ENCODE data around the gene CWC15. TPM values are rescaled to one million over a fixed set of nuclear protein-coding genes. Genes with fewer than 3 reads are reported as not detected.
"Not testable (repeated sequence)": the region's sequence is repeated elsewhere in the genome, so short reads cannot be mapped to it uniquely, and the experiment has no call there.

CWC15 gene
- total RNA-seq, 2 experiments from 2014 or later: 74.7 to 85.0 TPM

DNA sequence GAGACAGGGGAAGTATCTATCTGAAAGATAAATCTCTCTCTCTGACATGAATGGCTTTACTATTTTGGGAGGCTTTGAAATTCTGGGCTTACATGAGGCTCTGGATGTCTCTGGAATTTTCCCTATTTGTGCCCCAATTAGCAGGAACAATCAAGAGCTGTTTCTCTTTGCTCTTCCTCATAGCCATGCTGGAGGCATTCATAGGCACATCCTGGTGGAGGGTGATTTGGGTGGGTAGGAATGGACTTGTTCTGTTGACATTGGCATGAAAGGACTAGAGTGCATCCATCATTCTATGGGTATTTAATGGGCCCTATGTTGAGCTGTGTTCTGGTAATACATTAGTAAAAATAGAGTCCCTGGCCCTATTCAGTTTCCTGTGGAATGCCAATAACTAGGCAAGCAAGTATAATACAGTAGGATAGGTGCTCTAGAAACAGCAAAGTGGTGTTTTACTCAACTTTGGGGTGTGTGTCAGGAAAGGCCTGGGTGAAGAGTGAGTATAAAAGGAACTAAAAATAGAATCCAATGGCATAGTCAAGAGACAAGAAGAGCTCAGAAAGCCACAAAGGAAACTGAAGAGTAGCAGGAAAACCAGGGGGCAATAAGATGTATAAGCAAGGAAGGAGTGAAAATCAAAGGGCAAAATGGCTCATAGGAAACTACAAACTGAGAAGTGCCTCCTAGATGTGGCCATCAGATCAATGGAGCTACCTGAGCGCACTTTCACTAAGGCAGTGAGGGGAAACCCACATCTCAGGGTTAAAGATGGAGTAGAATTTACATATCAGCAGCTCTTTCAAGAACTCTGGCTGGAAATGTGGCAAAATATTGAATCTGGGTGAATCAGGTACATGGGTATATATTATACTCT, 45.0 kb downstream of the CWC15 start:
- Mint-ChIP-seq H3K4me3 (no peak overlapping the region), H3K27me3 (no peaks in the 10 kb centered on the region), H3K36me3 (ENCODE audit: low read depth) (peaks cover 14% of the 10 kb centered on the region), H3K27ac (peak overlapping the region; percentile 9), H3K4me1 (peaks cover 46% of the 10 kb centered on the region), H3K9me3 (ENCODE audit: low read depth) (peaks cover 16% of the 10 kb centered on the region)
- ChIA-PET CTCF (interaction anchor here (0.8 to 1.2 kb wide), 2 partner anchors 52 kb away, joined by 3 read pairs; no protein-coding TSS in a partner anchor), POLR2A (no interaction called here)
- ATAC-seq (peak; percentile 38), DNase-seq (no peak)
- intact Hi-C loops (cut with DNase I, micrococcal nuclease): no loop called here

DNA sequence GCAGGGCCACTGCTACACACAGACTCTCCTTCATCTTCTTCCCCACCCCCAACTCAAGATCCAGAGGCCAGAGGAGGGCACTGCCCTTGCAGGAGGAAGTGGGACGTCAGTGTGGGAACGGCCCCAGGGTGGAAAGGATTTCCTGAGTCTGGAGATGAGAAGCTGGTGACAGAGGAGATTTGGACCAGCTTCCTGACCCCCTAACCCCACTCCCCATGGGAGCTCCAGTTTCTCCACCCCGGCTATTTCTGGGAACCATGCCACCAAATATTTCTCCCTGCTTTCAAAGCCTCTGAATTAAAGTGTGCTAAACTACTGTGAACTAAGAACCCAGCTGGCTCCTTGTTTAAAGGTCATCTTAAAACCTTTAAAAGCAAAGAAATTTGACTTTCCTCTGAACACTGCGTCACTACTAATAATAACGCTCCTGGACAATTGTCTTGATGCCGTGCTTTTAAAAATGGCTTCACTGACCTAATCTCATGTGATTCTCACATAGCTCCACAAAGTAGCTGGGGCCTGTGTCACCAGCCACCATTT, 46.6 kb downstream of the CWC15 start:
- intact Hi-C loops (cut with DNase I, micrococcal nuclease): no loop called here
- peaks cover 14% of the 10 kb centered on the region for H3K36me3 Mint-ChIP-seq (ENCODE audit: low read depth)
- ChIA-PET CTCF (interaction anchor here (0.5 to 0.8 kb wide), 2 partner anchors 19 to 407 kb away, joined by 3 read pairs; no protein-coding TSS in a partner anchor), POLR2A (interaction anchor here (0.6 kb wide), 2 partner anchors 198 to 221 kb away, joined by 3 to 4 read pairs; no protein-coding TSS in a partner anchor)
- H3K27me3 Mint-ChIP-seq: no peaks in the 10 kb centered on the region
- H3K27ac Mint-ChIP-seq: no peak overlapping the region
- DNase-seq (no peak), ATAC-seq (no peak)
- no peak overlapping the region for H3K4me3 Mint-ChIP-seq
- H3K4me1 Mint-ChIP-seq: peaks cover 44% of the 10 kb centered on the region
- peaks cover 16% of the 10 kb centered on the region for H3K9me3 Mint-ChIP-seq (ENCODE audit: low read depth)

DNA sequence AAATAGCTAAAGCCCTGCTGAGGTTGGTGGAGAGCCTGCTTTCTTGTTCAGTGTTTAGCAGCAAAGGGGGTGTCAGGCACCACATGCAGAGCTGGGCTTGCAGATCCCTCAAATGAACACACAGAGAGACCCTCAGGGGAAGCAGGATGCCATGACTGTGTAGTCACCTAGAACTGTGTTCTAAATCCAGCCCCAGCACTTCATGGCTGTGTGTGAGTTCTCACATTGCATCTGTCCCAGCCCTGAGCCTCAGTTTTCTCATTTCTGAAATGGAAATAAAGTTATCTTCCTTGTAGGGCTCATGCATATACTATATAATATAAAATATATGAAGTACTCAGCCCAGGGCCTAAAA, 47.1 kb downstream of the CWC15 start:
- peaks cover 14% of the 10 kb centered on the region for H3K36me3 Mint-ChIP-seq (ENCODE audit: low read depth)
- peaks cover 44% of the 10 kb centered on the region for H3K4me1 Mint-ChIP-seq
- no peaks in the 10 kb centered on the region for H3K27me3 Mint-ChIP-seq
- DNase-seq (no peak), ATAC-seq (no peak)
- ChIA-PET CTCF (interaction anchor here (0.5 kb wide), 1 partner anchor 18 kb away, joined by 3 read pairs; no protein-coding TSS in a partner anchor), POLR2A (interaction anchor here (0.6 kb wide), 1 partner anchor 222 kb away, joined by 4 read pairs; no protein-coding TSS in a partner anchor)
- no peak overlapping the region for H3K4me3 Mint-ChIP-seq
- intact Hi-C loops (cut with DNase I, micrococcal nuclease): no loop called here
- H3K9me3 Mint-ChIP-seq (ENCODE audit: low read depth): peaks cover 16% of the 10 kb centered on the region
- H3K27ac Mint-ChIP-seq: peak overlapping the region; percentile 24

DNA sequence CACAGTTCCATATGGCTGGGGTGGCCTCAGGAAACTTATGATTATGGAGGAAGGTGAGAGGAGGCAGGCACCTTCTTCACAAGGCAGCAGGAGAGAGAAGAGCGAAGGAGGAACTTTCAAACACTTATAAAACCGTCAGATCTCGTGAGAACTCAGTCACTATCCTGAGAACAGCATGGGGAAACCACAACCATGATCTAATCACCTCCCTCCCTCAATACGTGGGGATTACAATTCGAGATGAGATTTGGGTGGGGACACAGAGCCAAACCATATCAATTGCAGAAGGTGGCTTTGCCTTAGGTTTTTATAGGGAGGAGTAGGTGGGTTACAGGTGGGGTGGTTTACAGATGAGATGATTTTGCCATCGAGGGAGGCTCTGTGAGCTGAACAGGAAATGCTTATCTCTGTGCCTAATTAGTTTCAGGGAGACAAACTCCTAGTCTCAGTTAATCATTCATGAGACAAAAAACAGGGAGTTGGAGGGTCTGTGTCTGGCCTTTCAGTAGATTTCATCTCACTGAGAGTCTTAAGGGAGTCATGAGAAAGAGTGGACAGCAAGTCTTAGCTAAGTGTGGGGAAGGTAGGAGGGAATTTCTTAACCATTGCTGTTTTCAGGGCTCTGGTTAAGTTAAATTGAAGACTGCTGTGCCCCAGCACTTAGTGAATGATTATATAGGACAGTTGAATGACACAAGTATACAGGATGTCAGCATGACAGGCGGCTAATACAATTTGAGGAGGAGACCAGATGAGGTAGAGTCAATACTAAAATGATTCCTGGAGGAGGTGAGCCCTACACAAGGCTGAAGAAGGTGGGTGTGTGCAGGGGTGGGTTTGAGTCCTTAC, 47.7 kb downstream of the CWC15 start:
- Mint-ChIP-seq H3K4me3 (no peak overlapping the region), H3K27me3 (no peaks in the 10 kb centered on the region), H3K27ac (peak overlapping the region; percentile 59), H3K9me3 (ENCODE audit: low read depth) (peaks cover 16% of the 10 kb centered on the region), H3K4me1 (peaks cover 45% of the 10 kb centered on the region), H3K36me3 (ENCODE audit: low read depth) (peaks cover 14% of the 10 kb centered on the region)
- ChIA-PET CTCF (no interaction called here), POLR2A (interaction anchor here (0.6 to 0.7 kb wide), 2 partner anchors 222 to 764 kb away, joined by 3 to 4 read pairs; no protein-coding TSS in a partner anchor)
- DNase-seq (no peak), ATAC-seq (no peak)
- intact Hi-C loops (cut with DNase I, micrococcal nuclease): no loop called here

GRCh38 chr11:94924612-94925011, 48.7 kb downstream of the CWC15 start:
- ATAC-seq: peak; percentile 64
- H3K36me3 Mint-ChIP-seq (ENCODE audit: low read depth): peaks cover 14% of the 10 kb centered on the region
- H3K27ac Mint-ChIP-seq: peak overlapping the region; percentile 59
- POLR2A ChIA-PET: interaction anchor here (0.7 kb wide), 1 partner anchor 766 kb away, joined by 3 read pairs; no protein-coding TSS in a partner anchor
- H3K27me3 Mint-ChIP-seq: no peaks in the 10 kb centered on the region
- peak; percentile 28 for DNase-seq
- peaks cover 16% of the 10 kb centered on the region for H3K9me3 Mint-ChIP-seq (ENCODE audit: low read depth)
- H3K4me3 Mint-ChIP-seq: no peak overlapping the region
- CTCF ChIA-PET: interaction anchor here (0.5 to 0.9 kb wide), 3 partner anchors 9 to 1415 kb away, joined by 3 read pairs; no protein-coding TSS in a partner anchor
- intact Hi-C loops (cut with DNase I, micrococcal nuclease): no loop called here
- H3K4me1 Mint-ChIP-seq: peaks cover 45% of the 10 kb centered on the region

DNA sequence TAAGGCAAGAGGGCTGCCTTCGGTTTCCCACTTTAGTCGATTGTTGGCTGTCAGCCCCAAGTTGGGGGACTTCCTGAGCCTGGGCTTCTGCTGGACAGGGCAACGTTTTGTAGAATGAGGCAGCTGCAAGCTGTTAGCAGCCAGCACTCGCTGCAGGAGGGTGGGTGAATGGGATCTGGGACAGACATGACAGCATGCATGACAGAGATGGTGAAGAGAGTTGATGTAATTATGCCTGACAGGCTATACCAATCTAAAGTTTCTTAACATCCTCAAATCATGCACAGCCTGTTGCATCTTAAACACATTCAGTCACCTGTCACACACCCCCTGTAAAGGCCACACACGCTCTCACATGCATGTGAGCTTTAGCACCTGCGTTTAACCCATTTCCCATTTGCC, 49.2 kb downstream of the CWC15 start:
- Mint-ChIP-seq H3K4me3 (no peak overlapping the region), H3K9me3 (ENCODE audit: low read depth) (peaks cover 16% of the 10 kb centered on the region), H3K27ac (no peak overlapping the region), H3K4me1 (peaks cover 45% of the 10 kb centered on the region), H3K36me3 (ENCODE audit: low read depth) (peaks cover 14% of the 10 kb centered on the region), H3K27me3 (no peaks in the 10 kb centered on the region)
- peak; percentile 40 for ATAC-seq
- POLR2A ChIA-PET: no interaction called here
- CTCF ChIA-PET: interaction anchor here (0.7 to 0.9 kb wide), 2 partner anchors 9 to 1415 kb away, joined by 3 read pairs; no protein-coding TSS in a partner anchor
- intact Hi-C loops (cut with DNase I, micrococcal nuclease): no loop called here
- no peak for DNase-seq

DNA sequence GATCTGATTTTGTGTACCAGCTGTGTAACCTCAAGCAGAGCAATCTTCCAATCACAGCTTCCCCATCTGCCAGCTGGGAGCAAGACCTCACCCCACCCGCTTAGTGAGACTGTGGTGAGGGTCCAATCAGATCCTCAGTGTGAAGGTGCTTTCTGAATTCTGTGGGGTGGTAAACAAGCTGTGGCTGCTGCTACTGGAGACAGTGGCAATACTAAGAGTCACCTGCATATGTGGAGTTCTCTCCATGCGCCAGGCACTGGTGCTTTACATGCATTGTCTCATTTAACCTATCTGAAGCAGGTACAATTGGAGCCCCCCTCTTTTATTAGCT, 50.4 kb downstream of the CWC15 start:
- ChIA-PET POLR2A (no interaction called here), CTCF (no interaction called here)
- no peak overlapping the region for H3K4me3 Mint-ChIP-seq
- DNase-seq (no peak), ATAC-seq (no peak)
- H3K27ac Mint-ChIP-seq: no peak overlapping the region
- H3K9me3 Mint-ChIP-seq (ENCODE audit: low read depth): peaks cover 13% of the 10 kb centered on the region
- intact Hi-C loops (cut with DNase I, micrococcal nuclease): no loop called here
- H3K27me3 Mint-ChIP-seq: no peaks in the 10 kb centered on the region
- peaks cover 33% of the 10 kb centered on the region for H3K4me1 Mint-ChIP-seq
- H3K36me3 Mint-ChIP-seq (ENCODE audit: low read depth): peaks cover 14% of the 10 kb centered on the region

- Mint-ChIP-seq H3K36me3 (ENCODE audit: low read depth) (peaks cover 14% of the 10 kb centered on the region), H3K27me3 (no peaks in the 10 kb centered on the region), H3K4me3 (no peak overlapping the region), H3K9me3 (ENCODE audit: low read depth) (peaks cover 13% of the 10 kb centered on the region), H3K4me1 (peaks cover 32% of the 10 kb centered on the region), H3K27ac (no peak overlapping the region)
- intact Hi-C loops (cut with DNase I, micrococcal nuclease): no loop called here
- no peak for DNase-seq
- no peak for ATAC-seq
- ChIA-PET POLR2A (no interaction called here), CTCF (interaction anchor here (1.0 kb wide), 1 partner anchor 9 kb away, joined by 3 read pairs; no protein-coding TSS in a partner anchor)
Measured at GRCh38 chr11:94922321-94923003, 50.9 kb downstream of the CWC15 start.

GRCh38 chr11:94920311-94920710, 53.0 kb downstream of the CWC15 start:
- intact Hi-C loops (cut with DNase I, micrococcal nuclease): no loop called here
- DNase-seq (no peak), ATAC-seq (no peak)
- POLR2A ChIA-PET: no interaction called here
- peaks cover 13% of the 10 kb centered on the region for H3K4me1 Mint-ChIP-seq
- CTCF ChIA-PET: no interaction called here
- peaks cover 6% of the 10 kb centered on the region for H3K36me3 Mint-ChIP-seq (ENCODE audit: low read depth)
- no peak overlapping the region for H3K4me3 Mint-ChIP-seq
- no peaks in the 10 kb centered on the region for H3K27me3 Mint-ChIP-seq
- peaks cover 6% of the 10 kb centered on the region for H3K9me3 Mint-ChIP-seq (ENCODE audit: low read depth)
- H3K27ac Mint-ChIP-seq: no peak overlapping the region

DNA sequence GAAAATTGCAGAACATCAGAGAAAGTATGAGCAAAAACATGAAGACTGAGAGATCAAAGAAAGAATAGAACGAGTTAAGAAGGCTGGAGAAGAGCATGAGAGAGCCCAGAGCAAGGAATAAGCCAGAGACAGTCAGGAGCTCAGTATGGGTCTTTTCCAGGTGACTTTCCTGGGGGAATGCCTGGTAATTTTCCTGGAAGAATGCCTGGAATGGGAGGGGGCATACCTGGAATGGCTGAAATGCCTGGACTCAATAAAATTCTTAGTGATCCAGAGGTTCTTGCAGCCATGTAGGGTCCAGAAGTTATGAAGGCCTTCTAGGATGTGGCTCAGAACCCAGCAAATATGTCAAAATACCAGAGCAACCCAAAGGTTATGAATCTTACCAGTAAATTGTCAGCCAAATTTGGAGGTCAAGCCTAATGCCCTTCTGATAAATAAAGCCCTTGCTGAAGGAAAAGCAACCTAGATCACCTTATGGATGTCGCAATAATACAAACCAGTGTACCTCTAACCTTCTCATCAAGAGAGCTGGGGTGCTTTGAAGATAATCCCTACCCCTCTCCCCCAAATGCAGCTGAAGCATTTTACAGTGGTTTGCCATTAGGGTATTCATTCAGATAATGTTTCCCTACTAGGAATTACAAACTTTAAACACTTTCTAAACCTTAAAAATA, 59.5 kb downstream of the CWC15 start:
- H3K9me3 Mint-ChIP-seq (ENCODE audit: low read depth); DNase-seq; H3K27ac Mint-ChIP-seq; ATAC-seq; H3K4me3 Mint-ChIP-seq; POLR2A ChIA-PET; intact Hi-C loops (cut with DNase I, micrococcal nuclease); H3K27me3 Mint-ChIP-seq; H3K36me3 Mint-ChIP-seq (ENCODE audit: low read depth); H3K4me1 Mint-ChIP-seq: not testable (repeated sequence)
- CTCF ChIA-PET: interaction anchor here (0.7 kb wide), 1 partner anchor 15 kb away, joined by 3 read pairs; no protein-coding TSS in a partner anchor

All from activated CD4-positive, alpha-beta T cell treated with anti-CD3 and anti-CD28 coated beads for 36 hours (primary cell).